Myocyte (in vitro differentiated cells): ENCODE measurements around the gene PADI1. TPM values are rescaled to one million over a fixed set of nuclear protein-coding genes. Genes with fewer than 3 reads are reported as not detected.
"Not testable (repeated sequence)": the region's sequence is repeated elsewhere in the genome, so short reads cannot be mapped to it uniquely, and the experiment has no call there.

ENCODE experiments used
- DNase-seq: peaks from one replicate; pipeline ENCODE4 v3.0.0-alpha.2; 2012; ENCODE audit warnings: low read depth
- total RNA-seq: library from RNA; depleted of rRNA; stranded (reverse); fragments of >200 nt; gene quantifications from 2 replicates; pipeline ENCODE4 v1.2.3, GENCODE V29; 2014

Gene PADI1
- total RNA-seq, 1 donor from 2014 or later = 0.24 TPM

GRCh38 chr1:17239420-17239819, 34.5 kb downstream of the PADI1 start:
- peak; percentile 91 for DNase-seq

GRCh38 chr1:17241011-17241779, 36.3 kb downstream of the PADI1 start:
- DNase-seq = not testable (repeated sequence)

GRCh38 chr1:17241780-17242074, 36.8 kb downstream of the PADI1 start:
- not testable (repeated sequence) for DNase-seq

- DNase-seq = no peak
Measured at GRCh38 chr1:17243274-17243673, 38.3 kb downstream of the PADI1 start.

GRCh38 chr1:17244821-17245740, 40.2 kb downstream of the PADI1 start:
- DNase-seq = peak; percentile 89

- no peak for DNase-seq
Measured at GRCh38 chr1:17245816-17246325, 40.9 kb downstream of the PADI1 start.

- DNase-seq = no peak
Measured at GRCh38 chr1:17246971-17247370, 42.0 kb downstream of the PADI1 start.

GRCh38 chr1:17248781-17249180, 43.9 kb downstream of the PADI1 start, which contains the start of gene PADI3:
Gene PADI3, plus strand, starts transcription at chr1:17249098. Its CDS starts 40 bp downstream, at chr1:17249138.
- no peak for DNase-seq

GRCh38 chr1:17250601-17251000, 45.7 kb downstream of the PADI1 start:
- DNase-seq = peak; percentile 49

- DNase-seq = no peak
Measured at GRCh38 chr1:17251246-17251645, 46.3 kb downstream of the PADI1 start.

GRCh38 chr1:17251701-17252376, 46.9 kb downstream of the PADI1 start:
- DNase-seq = no peak

- no peak for DNase-seq
Measured at GRCh38 chr1:17255336-17255735, 50.4 kb downstream of the PADI1 start.

- DNase-seq = no peak
Measured at GRCh38 chr1:17258116-17258757, 53.3 kb downstream of the PADI1 start.

- DNase-seq = no peak
Measured at GRCh38 chr1:17258758-17259130, 53.8 kb downstream of the PADI1 start.

GRCh38 chr1:17259233-17259873, 54.4 kb downstream of the PADI1 start:
- peak; percentile 54 for DNase-seq

- DNase-seq = no peak
Measured at GRCh38 chr1:17260264-17260663, 55.3 kb downstream of the PADI1 start.

GRCh38 chr1:17260738-17261137, 55.8 kb downstream of the PADI1 start:
- no peak for DNase-seq

- DNase-seq = no peak
Measured at GRCh38 chr1:17263936-17264335, 59.0 kb downstream of the PADI1 start.

- DNase-seq = no peak
Measured at GRCh38 chr1:17264470-17264869, 59.5 kb downstream of the PADI1 start.

GRCh38 chr1:17265162-17265561, 60.2 kb downstream of the PADI1 start:
- no peak for DNase-seq

- no peak for DNase-seq
Measured at GRCh38 chr1:17265950-17266349, 61.0 kb downstream of the PADI1 start.
